Smooth muscle cell (in vitro differentiated cells): ENCODE results near the gene POLDIP2. TPM values are rescaled to one million over a fixed set of nuclear protein-coding genes. Genes with fewer than 3 reads are reported as not detected.

ENCODE experiments used
- DNase-seq: peaks from one replicate; lab custom pipeline; 2025; ENCODE audit not compliant: unreplicated experiment; lab: John Stamatoyannopoulos, UW
- H2AFZ ChIP-seq: fragments of 200-600 bp; sonication (generic); 2 replicates; pipeline ENCODE4 v1.6.0; 2016; ENCODE audit warnings: antibody characterized with exemption, low read depth, mild to moderate bottlenecking
- H3F3A ChIP-seq: fragments of 200-600 bp; sonication (generic); 2 replicates; pipeline ENCODE4 v1.6.0; 2017; ENCODE audit warnings: antibody characterized with exemption, low read depth
- H3K27ac ChIP-seq: fragments of 200-600 bp; sonication (generic); 2 replicates; pipeline ENCODE4 v1.5.1; 2016; ENCODE audit warnings: low read depth, mild to moderate bottlenecking
- H3K27me3 ChIP-seq: fragments of 200-600 bp; sonication (generic); 2 replicates; pipeline ENCODE4 v1.6.1; 2016; ENCODE audit warnings: low read depth, mild to moderate bottlenecking
- H3K36me3 ChIP-seq: fragments of 200-600 bp; sonication (generic); 2 replicates; pipeline ENCODE4 v1.5.1; 2016; ENCODE audit warnings: low read depth
- H3K4me1 ChIP-seq: fragments of 200-600 bp; sonication (generic); 2 replicates; pipeline ENCODE4 v1.5.1; 2016; ENCODE audit warnings: low read depth
- H3K4me2 ChIP-seq: fragments of 200-600 bp; sonication (generic); 2 replicates; pipeline ENCODE4 v1.6.0; 2016; ENCODE audit warnings: mild to moderate bottlenecking
- H3K4me3 ChIP-seq: fragments of 200-600 bp; sonication (generic); 2 replicates; pipeline ENCODE4 v1.5.1; 2016; ENCODE audit warnings: mild to moderate bottlenecking
- H3K79me2 ChIP-seq: fragments of 200-600 bp; sonication (generic); 2 replicates; pipeline ENCODE4 v1.6.0; 2016; ENCODE audit warnings: low read depth, mild to moderate bottlenecking
- H3K9ac ChIP-seq: fragments of 200-600 bp; sonication (generic); 2 replicates; pipeline ENCODE4 v1.6.0; 2016; ENCODE audit warnings: low read depth
- H3K9me3 ChIP-seq: fragments of 200-600 bp; sonication (generic); replicated peaks from 2 replicates; pipeline ENCODE4 v1.5.1; 2016; ENCODE audit warnings: low read depth
- H4K20me1 ChIP-seq: fragments of 200-600 bp; sonication (generic); 2 replicates; pipeline ENCODE4 v1.6.0; 2016; ENCODE audit warnings: low read depth
- CTCF ChIP-seq: fragments of 200-600 bp; sonication (generic); IDR thresholded peaks from 2 replicates; pipeline ENCODE4 v1.5.1; 2017; ENCODE audit warnings: borderline replicate concordance, mild to moderate bottlenecking, antibody characterized with exemption; ENCODE audit not compliant: insufficient read depth, poor library complexity, severe bottlenecking
- WGBS: methylation state at CpG from one replicate; pipeline ENCODE4 v1.1.7; 2016; ENCODE audit warnings: low lambda C conversion rate; 5-methylcytosine and 5-hydroxymethylcytosine counted together
- polyA plus RNA-seq: library from polyadenylated mRNA; unstranded; fragments of >200 nt; fragmentation: Nextera tagmentation; extraction: Ambion mirVana; gene quantifications from 2 replicates; pipeline ENCODE4 v1.2.1, GENCODE V29; 2016
- total RNA-seq: library from RNA; depleted of rRNA; stranded (reverse); fragments of >200 nt; gene quantifications from 2 replicates; pipeline ENCODE4 v1.2.3, GENCODE V29; 2014

The POLDIP2 gene
- total and polyA plus RNA-seq, 2 experiments from 2014 or later = 52.6 to 83.2 TPM

- Histone ChIP-seq H2AFZ (no peak overlapping the region), H3F3A (peaks cover 7% of the 10 kb centered on the region), H3K4me2 (peak overlapping the region; percentile 20), H3K27me3 (no peaks in the 10 kb centered on the region), H3K4me1 (no peaks in the 10 kb centered on the region), H3K4me3 (no peak overlapping the region), H4K20me1 (no peaks in the 10 kb centered on the region), H3K27ac (peak overlapping the region; percentile 16), H3K9me3 (no peaks in the 10 kb centered on the region), H3K79me2 (no peaks in the 10 kb centered on the region), H3K9ac (no peak overlapping the region), H3K36me3 (no peaks in the 10 kb centered on the region)
- WGBS = 66% methylated on average over 2 of the region's 2 CpGs
- DNase-seq = no peak
- TF ChIP-seq CTCF = no peak
These were observed 38.1 kb upstream of the POLDIP2 start for GRCh38 chr17:28395426-28395825.

GRCh38 chr17:28394337-28395116 is 37.2 kb upstream of the POLDIP2 start:
- TF ChIP-seq CTCF = no peak
- Histone ChIP-seq H3K27ac (peak overlapping the region; percentile 16), H3K9me3 (no peaks in the 10 kb centered on the region), H3K4me3 (no peak overlapping the region), H3K4me2 (peak overlapping the region; percentile 20), H2AFZ (no peak overlapping the region), H3F3A (peaks cover 7% of the 10 kb centered on the region), H3K79me2 (no peaks in the 10 kb centered on the region), H3K27me3 (no peaks in the 10 kb centered on the region), H3K9ac (no peak overlapping the region), H4K20me1 (no peaks in the 10 kb centered on the region), H3K36me3 (peaks cover 5% of the 10 kb centered on the region), H3K4me1 (no peaks in the 10 kb centered on the region)
- 70% methylated on average over 7 of the region's 7 CpGs for whole genome bisulfite sequencing
- DNase-seq = no peak

- H3K36me3 ChIP-seq = peaks cover 8% of the 10 kb centered on the region
- H3K9me3 ChIP-seq = no peaks in the 10 kb centered on the region
- no peaks in the 10 kb centered on the region for H3K79me2 ChIP-seq
- H3F3A ChIP-seq = peaks cover 7% of the 10 kb centered on the region
- no peak for DNase-seq
- 57% methylated on average over 10 of the region's 10 CpGs for WGBS
- no peak overlapping the region for H3K4me2 ChIP-seq
- H2AFZ ChIP-seq = no peak overlapping the region
- no peaks in the 10 kb centered on the region for H3K27me3 ChIP-seq
- H4K20me1 ChIP-seq = peaks cover 2% of the 10 kb centered on the region
- no peak overlapping the region for H3K27ac ChIP-seq
- no peak overlapping the region for H3K4me3 ChIP-seq
- no peak for TF ChIP-seq CTCF
- no peak overlapping the region for H3K9ac ChIP-seq
- no peaks in the 10 kb centered on the region for H3K4me1 ChIP-seq
These were observed 35.2 kb upstream of the POLDIP2 start for GRCh38 chr17:28392491-28392890.

GRCh38 chr17:28391401-28391800 is 34.1 kb upstream of the POLDIP2 start:
- Histone ChIP-seq H3F3A (peaks cover 7% of the 10 kb centered on the region), H3K79me2 (no peaks in the 10 kb centered on the region), H3K4me1 (no peaks in the 10 kb centered on the region), H4K20me1 (peaks cover 3% of the 10 kb centered on the region), H3K4me2 (no peak overlapping the region), H3K36me3 (peaks cover 8% of the 10 kb centered on the region), H3K9ac (no peak overlapping the region), H3K4me3 (no peak overlapping the region), H3K9me3 (no peaks in the 10 kb centered on the region), H3K27ac (no peak overlapping the region), H3K27me3 (no peaks in the 10 kb centered on the region), H2AFZ (no peak overlapping the region)
- WGBS = 69% methylated on average over 2 of the region's 2 CpGs
- no peak for TF ChIP-seq CTCF
- no peak for DNase-seq
